HG03196 (cell line): Measurements from ENCODE around the gene RAB3C.

ENCODE experiments used
- ATAC-seq: cut with Tn5 transposase; IDR thresholded peaks from one replicate; pipeline ENCODE4 v1.9.1; 2021; ENCODE audit not compliant: unreplicated experiment

RAB3C gene

DNA sequence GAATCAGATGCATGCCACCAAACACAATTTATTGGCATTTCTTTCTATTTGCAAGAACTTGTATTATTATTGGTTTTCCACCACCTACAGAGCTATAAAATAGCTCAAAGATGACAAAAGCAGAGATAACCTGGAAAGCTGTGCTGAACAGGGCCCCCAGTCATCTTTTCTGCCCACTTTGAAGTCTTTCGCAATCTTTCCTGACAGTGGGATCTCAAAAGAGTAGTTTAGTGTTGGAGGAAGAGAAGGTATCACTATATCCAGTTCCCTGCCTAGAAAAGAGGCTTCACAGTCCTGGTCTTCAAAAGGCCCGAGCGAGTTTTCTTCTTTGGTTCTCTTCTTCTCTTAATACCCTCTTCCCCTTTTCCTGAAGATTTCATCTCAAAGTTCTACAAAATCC, 231.0 kb downstream of the RAB3C start:
- no peak for ATAC-seq

DNA sequence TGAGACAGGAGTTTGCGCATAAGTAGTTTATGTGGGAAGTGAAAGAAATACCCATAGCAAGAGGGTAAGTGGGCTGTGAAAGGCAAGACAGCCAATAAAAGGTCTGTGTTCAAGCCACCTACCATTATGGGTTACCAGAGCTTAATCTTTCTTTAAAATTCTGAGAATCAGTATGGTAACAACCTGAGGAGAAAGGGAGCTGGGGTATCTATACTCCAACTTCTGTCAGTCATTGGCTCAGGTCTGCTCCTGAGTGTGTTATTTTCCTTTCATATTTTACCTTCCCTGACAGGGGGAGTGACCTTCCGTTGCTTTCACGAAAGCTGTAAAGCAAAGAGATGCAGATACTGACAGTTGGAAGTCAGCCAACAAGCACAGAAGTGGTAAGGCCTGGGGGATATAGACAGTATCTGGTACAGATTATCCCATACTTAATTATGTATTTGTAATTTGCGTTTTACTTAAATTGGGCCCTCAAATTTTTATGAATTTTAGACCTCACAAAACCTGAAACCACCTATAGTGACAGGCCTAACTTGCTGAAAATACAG, 233.4 kb downstream of the RAB3C start:
- ATAC-seq, result no peak

DNA sequence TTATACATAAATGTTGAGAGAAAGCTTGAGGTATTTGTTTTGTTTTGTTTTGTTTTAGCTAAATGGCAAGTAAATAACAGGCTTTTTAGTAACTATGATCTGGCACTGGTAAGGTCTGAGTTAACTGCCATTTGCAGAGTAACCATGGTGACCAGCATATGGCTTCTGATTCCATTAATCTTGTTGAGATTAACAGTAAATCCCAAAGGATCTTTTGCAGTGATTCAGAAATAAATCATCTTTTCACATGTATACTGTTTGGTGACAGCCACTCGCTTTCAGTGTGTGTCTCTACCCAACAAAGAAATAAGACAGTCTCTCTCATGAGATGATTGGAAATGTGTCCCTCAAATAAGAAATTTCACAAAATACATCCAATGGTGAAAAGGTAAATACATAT, 235.6 kb downstream of the RAB3C start:
- ATAC-seq, result no peak

DNA sequence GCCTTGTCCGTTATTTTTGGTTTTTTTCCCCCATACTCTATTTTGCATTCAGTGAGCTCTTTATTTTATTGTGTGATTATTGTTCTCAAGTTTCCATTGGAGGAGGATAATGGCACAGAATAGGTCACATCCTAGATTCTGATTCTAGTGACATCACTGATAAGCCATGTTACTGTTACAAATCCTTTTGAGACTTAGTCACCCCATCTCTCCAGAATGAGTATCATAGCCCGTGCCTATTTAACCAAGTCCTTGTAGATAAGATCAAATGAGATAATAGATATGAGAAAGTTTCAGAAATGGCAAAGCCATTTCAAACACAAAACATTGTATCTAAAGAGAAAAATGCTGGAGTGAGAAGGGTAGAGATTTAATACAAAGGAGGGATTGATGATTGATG, 242.6 kb downstream of the RAB3C start:
- no peak for ATAC-seq

DNA sequence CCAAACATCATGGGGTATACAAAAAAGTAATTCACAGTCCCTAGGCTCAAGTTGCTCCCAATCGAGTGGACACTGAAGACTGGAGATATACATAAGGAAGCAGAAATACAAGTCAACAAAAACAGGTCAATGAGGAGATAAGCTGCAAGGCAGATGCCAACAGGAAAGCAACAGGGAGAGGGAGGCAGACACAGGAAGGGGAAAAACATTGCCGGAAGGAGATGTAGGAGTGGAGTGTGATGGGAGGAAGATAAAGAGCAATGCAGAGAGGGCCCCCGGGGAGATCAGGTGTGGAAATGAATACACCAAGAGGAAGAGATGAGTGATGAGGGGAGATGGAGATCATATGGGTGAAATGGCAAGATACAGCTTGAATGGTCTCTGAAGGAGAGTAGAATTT, 243.0 kb downstream of the RAB3C start:
- ATAC-seq, result no peak

DNA sequence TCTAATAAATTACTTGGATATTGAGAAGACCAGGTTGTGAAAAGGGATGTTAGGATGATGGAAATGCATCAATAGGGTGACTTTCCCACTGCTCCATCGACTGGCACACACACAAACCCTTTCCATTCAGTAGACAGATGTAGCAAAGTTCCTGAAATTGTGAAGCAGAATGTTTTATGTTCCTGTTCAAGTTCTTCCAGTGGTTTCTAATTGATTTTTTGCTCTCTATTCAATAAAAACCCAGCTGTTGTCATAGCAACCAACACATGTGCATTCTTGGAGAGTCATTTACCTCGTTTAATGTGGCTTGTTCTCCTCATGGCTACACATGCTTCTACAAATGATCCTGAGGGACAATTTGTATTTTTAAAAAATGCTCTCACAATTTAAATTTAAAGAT, 244.6 kb downstream of the RAB3C start:
- no peak for ATAC-seq

DNA sequence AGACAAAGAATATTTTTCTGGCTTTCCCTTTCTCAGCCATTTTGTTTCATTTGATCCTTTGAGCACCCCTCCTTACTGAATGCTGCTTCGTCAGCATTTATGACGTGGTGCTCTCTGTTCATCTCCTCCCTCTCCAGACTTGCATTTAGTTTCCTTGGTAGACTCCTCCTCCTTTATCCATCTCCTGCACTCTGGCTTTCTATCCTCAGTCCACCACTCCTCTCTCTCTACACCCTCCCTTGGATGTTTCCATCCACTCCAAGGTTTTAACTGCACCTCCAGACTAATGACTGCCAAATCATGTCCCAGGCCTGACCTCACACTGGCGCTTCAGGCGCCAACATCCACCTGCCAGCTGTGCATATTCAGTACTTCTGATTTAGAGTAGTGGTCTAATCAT, 245.4 kb downstream of the RAB3C start:
- no peak for ATAC-seq

DNA sequence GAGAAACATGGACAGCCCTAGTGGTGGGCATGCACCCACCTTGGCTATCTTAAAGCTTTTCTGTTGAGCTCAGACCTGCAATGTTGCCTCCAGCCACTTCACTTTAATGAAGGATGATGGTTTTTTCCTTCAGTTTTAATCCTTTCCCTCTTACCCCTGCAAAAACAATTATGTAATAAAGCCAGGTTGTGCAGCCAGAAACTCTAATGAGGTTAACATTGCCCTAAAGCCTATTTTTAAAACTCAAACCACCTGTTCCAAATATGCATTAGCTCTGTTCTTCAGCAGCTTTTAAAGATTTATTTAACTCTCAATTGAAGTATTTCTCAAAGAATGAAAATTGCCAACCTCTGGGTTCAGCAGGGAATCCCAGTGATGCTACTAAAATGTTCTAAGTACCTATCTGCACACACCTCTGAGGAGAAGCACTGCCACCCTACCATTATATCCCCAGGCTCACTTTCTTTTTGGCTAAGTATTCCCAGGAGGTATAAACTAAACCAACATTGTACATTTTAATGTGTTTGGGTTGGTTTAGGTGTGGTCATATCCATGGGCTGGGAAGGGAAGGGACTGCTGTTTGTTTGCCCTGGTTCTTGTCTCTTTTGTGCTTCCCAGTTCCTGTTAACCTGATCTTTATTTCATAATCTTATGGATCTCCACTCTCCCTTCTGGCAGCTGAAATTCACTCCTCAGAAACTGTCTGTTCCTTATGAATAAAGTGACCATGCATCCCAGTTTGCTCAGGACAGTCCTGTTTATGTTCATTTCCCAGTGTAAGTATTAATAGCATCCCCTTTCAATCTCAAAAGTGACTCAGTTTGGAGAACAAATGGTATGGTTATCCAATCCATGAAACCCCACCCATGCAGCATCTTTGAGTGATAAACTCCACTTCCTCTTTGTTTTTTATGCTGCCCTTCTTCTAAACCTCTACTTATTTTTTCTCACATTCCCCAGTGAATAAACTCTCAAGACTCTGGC, 251.7 kb downstream of the RAB3C start:
- no peak for ATAC-seq

DNA sequence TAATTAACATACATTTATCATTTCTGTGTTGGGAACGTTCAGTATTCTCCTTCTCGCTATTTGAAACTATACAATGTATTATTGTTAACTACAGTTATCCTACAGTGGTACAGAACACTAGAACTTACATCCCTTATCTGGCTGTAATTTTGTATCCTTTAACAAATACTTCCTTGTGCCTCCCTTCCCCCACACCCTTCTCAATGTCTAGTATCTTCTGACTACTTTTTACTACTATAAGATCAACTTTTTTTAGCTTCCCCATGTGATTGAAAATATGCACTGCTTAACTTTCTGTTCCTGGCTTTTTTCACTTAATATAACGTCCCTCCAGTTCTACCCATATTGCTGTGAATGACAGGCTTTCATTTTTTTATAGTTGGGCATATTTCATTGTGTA, 253.5 kb downstream of the RAB3C start:
- ATAC-seq, result no peak

DNA sequence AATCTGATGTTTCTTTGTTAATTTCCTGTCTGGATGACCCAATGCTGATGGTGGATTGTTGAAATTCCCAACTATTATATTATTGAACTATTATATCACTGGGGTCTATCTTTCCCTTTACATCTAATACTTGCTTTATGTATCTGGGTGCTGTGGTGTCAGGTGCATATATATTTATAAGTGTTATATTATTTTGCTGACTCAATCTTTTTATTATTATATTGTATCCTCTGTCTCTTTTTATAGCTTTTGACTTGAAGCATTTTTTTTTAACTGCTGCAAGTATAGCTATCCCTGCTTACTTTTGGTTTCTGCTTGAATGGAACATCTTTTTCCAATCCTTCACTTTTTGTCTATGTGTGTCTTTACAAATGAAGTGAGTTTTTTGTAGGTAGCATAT, 255.9 kb downstream of the RAB3C start:
- ATAC-seq, result no peak

DNA sequence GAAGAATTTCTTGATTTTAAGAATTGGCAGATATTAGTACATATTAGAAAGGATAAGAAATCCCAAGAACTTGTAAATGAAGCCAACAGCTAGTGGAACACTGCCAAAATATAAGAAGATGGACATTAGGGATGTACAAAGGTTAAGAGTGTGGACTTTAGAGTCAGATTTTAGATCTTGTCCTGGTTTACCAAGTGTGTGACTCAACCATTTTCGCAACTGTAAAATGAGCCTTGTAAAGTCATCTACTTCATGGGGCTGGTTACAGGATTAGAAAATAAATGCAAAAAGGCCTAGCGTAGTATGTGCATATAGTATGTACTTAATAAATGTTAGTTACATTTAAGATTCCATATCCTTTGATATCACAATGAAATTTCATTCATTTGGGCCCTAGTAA, 260.0 kb downstream of the RAB3C start:
- ATAC-seq, result no peak

DNA sequence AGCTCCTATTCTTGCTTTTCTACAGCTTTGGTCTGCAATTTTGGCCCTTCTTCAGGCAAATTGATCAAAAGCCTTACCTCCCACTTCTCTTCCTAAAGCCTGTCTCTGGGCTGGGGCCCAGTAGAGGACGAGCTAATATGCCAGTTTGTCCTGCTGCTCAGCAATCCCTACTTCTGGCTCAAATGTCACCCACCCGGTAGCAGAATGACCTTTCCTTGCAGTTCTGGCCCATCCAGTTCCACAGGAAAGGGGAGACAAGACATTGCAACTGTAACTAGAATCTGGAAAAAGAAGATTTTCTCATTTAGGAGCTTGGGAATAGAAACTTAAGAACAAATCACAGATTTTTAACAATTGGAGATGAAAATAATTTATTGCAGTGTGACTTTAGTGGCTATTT, 261.5 kb downstream of the RAB3C start:
- no peak for ATAC-seq

DNA sequence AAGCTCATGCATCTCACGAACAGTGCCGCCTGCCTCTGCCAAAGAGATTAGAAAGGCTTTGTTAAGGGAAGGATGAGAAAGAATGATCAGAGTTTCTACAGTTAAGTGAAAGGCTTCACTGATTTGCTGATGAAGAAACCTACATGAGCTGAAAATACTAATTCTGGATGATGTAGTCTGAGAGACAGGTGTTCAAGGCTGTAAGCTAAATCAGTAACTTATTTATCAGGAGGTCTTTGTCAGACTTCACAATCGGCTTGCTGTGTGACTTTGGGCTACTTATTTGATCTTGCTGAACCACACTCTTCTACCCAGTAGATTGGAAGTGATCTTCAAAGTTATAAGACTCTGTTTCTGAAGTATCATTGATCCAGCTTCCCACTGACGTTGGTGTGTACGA, 264.2 kb downstream of the RAB3C start:
- no peak for ATAC-seq

DNA sequence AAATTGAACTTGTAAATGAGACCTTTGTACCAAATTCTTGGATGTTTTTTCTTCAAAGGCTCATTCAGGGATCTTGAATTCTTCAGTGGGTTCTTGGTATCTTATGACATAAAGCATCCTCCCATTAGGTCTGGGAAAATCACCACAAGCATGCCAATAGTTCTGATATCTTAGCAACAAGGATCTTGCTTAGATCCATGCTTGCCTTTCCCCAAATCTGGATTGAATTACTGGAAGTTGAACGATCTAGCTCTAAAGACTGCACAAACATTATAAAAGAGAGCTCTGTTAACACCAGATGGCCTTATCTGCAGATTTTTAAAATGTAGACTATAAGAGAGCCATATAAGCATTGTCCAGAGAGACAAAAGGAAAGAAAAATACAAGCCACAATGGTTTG, 266.3 kb downstream of the RAB3C start:
- no peak for ATAC-seq

DNA sequence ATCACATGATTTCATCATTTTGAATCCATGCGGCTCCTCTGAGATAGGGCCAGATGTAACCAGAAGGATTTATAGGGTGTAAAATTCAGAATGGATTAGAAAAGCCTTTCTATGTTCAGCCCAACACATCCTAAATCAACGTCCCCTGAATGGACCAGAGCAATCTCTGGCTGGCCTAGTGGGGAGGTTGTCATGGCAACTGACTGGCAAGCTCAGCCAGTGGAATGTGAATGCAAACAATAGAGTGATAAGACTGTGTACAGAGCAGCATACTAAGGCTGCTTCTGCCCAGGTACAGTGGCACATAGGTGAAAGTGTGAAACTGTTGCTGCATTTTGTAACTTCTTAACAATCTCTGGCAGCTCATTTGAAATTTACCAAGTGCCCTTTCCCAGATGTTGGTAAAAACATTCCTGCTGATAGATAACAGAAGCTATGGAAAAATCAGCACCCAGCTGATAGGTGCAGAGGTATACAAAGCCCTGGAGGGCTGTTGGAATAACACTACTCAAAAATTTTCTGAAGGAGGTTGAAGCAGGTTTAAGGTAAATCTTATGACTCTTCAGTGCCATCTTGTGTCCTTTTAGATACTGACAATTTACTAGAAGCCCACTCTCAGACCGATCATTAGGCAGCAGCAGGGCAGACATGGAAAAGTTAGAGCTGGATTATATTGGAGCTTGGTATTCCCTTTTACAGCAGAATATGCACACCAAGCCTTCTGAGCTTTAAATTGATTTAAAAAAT, 267.2 kb downstream of the RAB3C start:
- no peak for ATAC-seq

DNA sequence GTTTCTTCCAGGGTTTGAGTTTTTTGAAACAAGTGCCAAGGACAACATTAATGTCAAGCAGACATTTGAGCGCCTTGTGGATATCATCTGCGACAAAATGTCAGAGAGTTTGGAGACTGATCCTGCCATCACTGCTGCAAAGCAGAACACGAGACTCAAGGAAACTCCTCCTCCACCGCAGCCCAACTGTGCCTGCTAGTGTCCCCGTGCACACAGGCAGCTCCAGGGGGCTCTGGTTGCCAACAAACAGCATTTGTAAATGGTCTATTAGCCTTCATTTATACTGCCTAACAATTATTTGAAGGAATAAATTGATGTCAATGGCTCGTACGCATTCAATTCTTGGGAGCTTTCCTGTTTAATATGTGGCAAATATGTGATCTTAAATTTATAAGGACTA, 268.3 kb downstream of the RAB3C start:
- no peak for ATAC-seq

DNA sequence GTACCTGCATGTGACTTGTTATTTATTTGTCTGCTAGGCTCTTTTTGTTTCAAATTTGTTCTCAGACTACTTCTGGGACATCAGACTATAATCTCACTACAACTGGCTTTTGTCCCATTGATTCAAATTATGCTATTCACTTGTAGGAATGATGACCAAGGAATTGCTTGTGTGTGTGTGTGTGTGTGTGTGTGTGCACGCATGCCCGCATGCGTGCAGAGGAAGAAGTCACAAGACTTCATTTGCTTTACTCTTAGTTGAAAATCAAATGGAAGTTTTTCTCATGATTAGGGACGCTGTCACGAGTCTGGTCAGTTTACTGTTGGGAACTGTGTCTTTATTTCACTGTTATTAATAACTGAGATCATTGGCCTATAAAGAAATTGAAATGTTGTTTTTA, 268.7 kb downstream of the RAB3C start:
- ATAC-seq, result no peak

DNA sequence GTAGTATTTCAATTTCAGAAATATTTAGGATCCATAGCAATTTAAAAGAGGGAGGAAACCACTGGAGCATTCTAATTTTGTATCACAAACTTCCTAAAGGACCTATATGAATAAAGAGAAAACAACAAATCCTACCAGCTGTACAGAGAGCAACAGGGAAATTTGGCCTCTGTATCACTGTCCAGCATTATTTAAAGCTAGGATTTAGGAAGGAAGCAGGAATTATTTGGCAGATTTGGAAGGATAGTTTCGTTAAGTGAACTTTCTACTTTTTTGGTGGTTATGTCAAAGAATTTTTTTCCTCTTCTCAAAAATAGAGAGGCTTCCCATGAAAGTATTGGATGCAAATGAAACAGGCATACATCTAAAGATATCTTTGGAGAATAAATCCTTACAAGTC, 269.7 kb downstream of the RAB3C start:
- ATAC-seq, result no peak

DNA sequence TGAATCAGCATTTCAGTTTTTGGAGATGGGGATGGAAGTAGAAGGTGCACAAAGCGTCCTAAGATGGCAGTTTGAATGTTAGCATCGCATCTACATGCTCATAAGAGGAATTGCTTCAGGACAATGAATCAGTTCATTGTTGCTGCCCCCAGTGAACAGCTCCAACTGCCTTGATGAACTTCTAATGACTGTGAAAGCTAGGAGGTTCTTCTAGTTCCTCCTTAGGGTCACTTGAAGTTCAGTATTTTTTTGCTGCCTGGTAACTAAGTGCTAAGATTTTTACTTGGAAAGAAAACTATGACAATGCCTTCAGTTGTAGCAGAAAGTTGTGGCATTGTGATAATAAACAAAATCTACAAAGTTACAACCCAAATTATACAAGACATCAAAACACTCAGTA, 271.6 kb downstream of the RAB3C start:
- no peak for ATAC-seq

DNA sequence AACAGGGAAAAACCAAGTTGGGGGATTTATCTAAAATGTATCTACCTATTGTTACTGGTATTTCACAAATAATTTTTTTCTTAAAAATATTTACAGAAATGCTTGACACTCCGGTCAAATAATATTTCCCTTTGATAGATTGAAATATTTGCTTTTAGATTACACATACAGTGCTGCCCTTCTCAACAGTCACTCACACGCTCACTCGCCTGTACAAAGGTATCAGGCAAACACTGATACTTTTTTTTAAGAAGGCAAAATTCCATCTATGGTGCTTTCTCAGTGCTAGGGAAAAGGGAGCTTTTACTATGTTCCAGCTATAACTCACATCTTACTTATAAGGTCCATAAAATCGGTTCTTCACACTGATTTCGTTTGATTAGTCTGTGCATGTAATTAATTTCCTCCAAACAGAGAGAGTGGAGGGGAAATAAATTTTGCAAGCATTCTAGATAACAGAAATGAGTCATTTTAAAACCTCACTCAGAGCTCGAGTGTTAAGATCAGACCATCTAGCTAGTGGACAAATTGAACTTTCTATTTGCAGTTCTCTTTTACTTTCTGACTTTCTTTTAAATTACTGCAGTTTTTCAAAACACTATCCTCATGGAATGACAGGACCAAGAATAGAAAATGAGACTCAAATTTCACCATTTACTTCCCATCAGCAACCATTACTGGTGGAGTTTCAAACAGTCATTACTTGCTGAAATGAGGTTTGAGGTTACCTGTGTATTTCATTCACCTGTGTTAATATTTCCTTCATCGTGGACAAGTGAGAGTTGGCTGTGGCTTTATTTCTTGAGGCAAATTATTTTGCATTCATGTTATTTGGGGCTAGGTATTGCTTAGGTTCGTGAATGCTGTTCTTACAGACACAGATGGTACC, 273.2 kb downstream of the RAB3C start:
- no peak for ATAC-seq

DNA sequence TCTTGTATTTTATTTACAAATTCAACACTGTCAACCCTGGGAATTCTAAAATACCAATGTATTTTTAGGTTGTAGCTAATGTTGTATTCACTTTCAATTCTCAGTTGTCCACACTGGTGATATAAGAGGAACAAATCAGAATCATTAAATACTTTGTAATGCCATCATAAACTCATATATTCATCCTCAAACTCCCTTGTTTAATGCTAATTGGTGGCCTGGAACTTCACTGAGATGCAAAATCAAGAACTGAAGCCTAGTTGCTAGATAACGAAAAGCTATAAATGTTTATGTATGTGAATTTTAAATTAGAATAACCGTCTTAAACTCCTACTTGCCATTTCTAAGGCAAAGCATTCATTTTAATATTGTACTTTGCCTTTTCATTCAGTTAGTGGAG, 274.7 kb downstream of the RAB3C start:
- ATAC-seq, result no peak
